Vagina (tissue), 2 donors: Measurements from ENCODE around the gene ZNF841. TPM values are rescaled to one million over a fixed set of nuclear protein-coding genes. Genes with fewer than 3 reads are reported as not detected.

Experiments
- DNase-seq, 2 donors: peaks; one replicate each; pipeline ENCODE4 v3.0.0-alpha.2; 2017; ENCODE audit errors: extremely low spot score in 2 of 2
- H3K27ac ChIP-seq: fragments of 200-600 bp; sonication (generic); one replicate; pipeline ENCODE4 v1.5.1; 2019
- H3K27me3 ChIP-seq: fragments of 200-600 bp; sonication (generic); one replicate; pipeline ENCODE4 v1.5.1; 2019
- H3K36me3 ChIP-seq, 2 donors: fragments of 200-600 bp; sonication (generic); one replicate each; pipeline ENCODE4 v1.5.1; 2017 to 2019
- H3K4me1 ChIP-seq: fragments of 200-600 bp; sonication (generic); one replicate; pipeline ENCODE4 v1.5.1; 2019
- H3K4me3 ChIP-seq, 2 donors: fragments of 200-600 bp; sonication (generic); 1 replicate in 1 of 2; 2 replicates in 1 of 2; pipeline ENCODE4 v1.5.1; 2016 to 2019
- H3K9me3 ChIP-seq: fragments of 200-600 bp; sonication (generic); one replicate; pipeline ENCODE4 v1.5.1; 2019
- CTCF ChIP-seq, 3 experiments: fragments of 450-650 bp in 2 of 3; fragments of 200-600 bp in 1 of 3; sonication (generic) in 1 of 3; IDR thresholded peaks; one replicate each; pipeline ENCODE4 v1.5.1; 2017 to 2019; ENCODE audit warnings: antibody characterized with exemption in 3 of 3, mild to moderate bottlenecking in 2 of 3, moderate library complexity in 2 of 3
- POLR2A ChIP-seq, 2 donors: fragments of 450-650 bp; IDR thresholded peaks; one replicate each; pipeline ENCODE4 v1.6.1; 2017; ENCODE audit warnings: antibody characterized with exemption in 2 of 2, mild to moderate bottlenecking in 2 of 2, moderate library complexity in 2 of 2
- POLR2AphosphoS5 ChIP-seq, 2 donors: sonication (generic); formaldehyde crosslinking; IDR thresholded peaks; one replicate each; pipeline ENCODE4 v1.9.0; 2017; ENCODE audit warnings: antibody characterized with exemption in 2 of 2, mild to moderate bottlenecking in 2 of 2, low read depth in 1 of 2; ENCODE audit not compliant: insufficient read depth in 1 of 2
- intact Hi-C: fragments of 100-400 bp; cut with DNase I; formaldehyde crosslinking; loops from one replicate; pipeline ENCODE4 v1.15.1; 2023
- total RNA-seq: library from RNA; depleted of rRNA; stranded (reverse); fragments of >200 nt; gene quantifications from one replicate; pipeline ENCODE4 v1.2.3, GENCODE V29; 2016

Gene ZNF841
- total RNA-seq, 1 donor from 2014 or later: 24.1 TPM

DNA sequence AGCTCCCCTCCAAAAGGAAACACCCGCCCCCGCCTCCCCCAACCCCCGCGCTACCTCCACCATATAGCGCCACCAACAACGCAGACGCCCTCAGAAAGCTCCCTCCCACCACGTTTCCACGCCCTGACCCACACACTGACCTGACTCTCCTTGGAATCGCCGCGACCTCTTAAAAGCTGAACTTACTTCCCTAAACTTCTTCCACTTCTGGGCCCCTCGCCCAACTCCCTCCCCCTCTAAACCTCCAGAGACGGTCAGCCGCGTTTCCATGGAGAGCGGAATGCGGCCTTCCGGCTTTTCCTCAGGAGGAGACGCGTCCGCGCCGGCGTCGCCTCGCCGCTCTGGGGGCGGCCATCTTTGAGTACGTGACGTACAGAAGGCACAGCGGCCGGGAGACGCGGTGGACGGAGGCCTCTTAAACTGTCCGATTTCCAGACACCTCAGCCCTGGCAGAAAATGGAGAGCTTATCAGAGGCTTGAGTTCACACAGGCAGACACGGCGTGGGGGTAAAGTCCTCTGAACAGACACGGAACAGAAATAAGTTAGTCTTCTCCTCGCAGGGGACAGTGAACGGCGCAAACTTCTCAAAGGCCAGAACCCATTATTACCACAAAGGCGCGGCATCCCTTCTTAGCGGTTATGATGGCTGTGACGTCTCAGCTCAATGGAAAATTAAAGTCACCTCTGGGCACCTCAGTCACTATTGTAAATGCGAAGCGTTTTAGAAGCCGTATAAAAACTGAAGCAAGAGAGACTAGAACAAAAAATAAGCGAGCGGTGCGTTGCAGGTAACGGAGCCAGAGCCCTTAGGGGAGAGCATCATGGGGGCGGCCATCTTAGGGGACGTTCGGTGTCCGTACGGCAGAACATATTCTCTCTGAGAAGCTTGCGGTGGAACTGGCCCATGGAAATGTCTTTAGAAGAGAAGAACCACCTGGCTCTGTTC is 46.7 kb downstream of the ZNF841 start, which contains the start of gene ZNF432:
Gene ZNF432 (minus strand): TSS at position 284 of the 947 bp plus-strand sequence. CDS start 1,970 bp downstream, outside the sequence.
- Histone ChIP-seq H3K4me1 (peaks cover 6% of the 10 kb centered on the region), H3K27ac (peak within 1 kb of the TSS; percentile 85), H3K4me3 (peak within 1 kb of the TSS; percentile 55 to 75), H3K27me3 (no peaks in the 10 kb centered on the region), H3K36me3 (peaks cover 0 to 41% of the 10 kb centered on the region in 2 donors), H3K9me3 (peaks cover 4% of the 10 kb centered on the region)
- DNase-seq: peak in 1 of 2 donors; percentile 94
- intact Hi-C loops: no loop called here
- TF ChIP-seq CTCF (IDR thresholded peaks at IDR 0.05) (no peak), POLR2A (IDR thresholded peaks at IDR 0.05) (peak in 1 of 2 donors; percentile 21), POLR2AphosphoS5 (IDR thresholded peaks at IDR 0.05; ENCODE audit: insufficient read depth in 1 of 2, low read depth in 1 of 2) (peak; percentile 83 to 86)

- H3K9me3 ChIP-seq: peaks cover 73% of the 10 kb centered on the region
Observed at GRCh38 chr19:52039169-52039568, 56.4 kb downstream of the ZNF841 start.

DNA sequence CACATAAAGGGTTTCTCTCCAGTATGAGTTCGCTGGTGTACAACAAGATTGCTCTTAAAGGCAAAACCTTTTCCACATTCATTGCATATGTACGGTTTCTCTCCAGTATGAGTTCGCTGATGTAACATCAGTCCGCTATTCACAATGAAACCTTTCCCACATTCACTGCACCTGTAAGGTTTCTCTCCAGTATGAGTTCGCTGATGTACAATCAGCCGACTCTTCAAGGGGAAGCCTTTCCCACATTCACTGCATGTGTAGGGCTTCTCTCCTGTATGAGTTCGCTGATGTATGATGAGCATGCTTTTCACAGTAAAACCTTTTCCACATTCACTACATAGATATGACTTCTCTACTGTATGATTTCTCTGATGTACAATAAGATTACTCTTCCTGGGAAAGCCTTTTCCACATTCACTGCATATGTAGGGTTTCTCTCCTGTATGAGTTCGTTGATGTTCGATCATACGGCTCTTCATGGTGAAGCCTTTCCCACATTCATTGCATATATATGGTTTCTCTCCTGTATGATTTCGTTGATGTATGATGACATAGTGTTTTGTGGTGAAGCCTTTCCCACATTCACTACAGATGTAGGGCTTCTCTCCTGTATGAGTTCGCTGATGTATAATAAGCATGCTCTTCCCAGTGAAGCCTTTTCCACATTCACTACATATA is 61.4 kb downstream of the ZNF841 start:
- H3K36me3 ChIP-seq: peaks cover 10 to 73% of the 10 kb centered on the region in 2 donors
- H3K9me3 ChIP-seq: peaks cover 80% of the 10 kb centered on the region
- DNase-seq: no peak

More at GRCh38 chr19:52039169-52039568, 56.4 kb downstream of the ZNF841 start:
- no peak for TF ChIP-seq POLR2A (IDR thresholded peaks at IDR 0.05)
- TF ChIP-seq POLR2AphosphoS5 (IDR thresholded peaks at IDR 0.05; ENCODE audit: insufficient read depth in 1 of 2, low read depth in 1 of 2): no peak
- TF ChIP-seq CTCF (IDR thresholded peaks at IDR 0.05): no peak
- Histone ChIP-seq H3K4me1 (no peaks in the 10 kb centered on the region), H3K36me3 (peaks cover 29 to 97% of the 10 kb centered on the region in 2 donors), H3K4me3 (no peak overlapping the region), H3K27me3 (no peaks in the 10 kb centered on the region), H3K27ac (no peak overlapping the region)
- no peak for DNase-seq
- intact Hi-C loops: no loop called here

GRCh38 chr19:52028780-52029123 is 66.8 kb downstream of the ZNF841 start:
- Histone ChIP-seq H3K36me3 (peaks cover 3 to 44% of the 10 kb centered on the region in 2 donors), H3K4me3 (peak overlapping the region; percentile 77 to 84), H3K27me3 (no peaks in the 10 kb centered on the region), H3K27ac (peak overlapping the region; percentile 92), H3K9me3 (peaks cover 39% of the 10 kb centered on the region), H3K4me1 (peaks cover 27% of the 10 kb centered on the region)
- TF ChIP-seq CTCF (IDR thresholded peaks at IDR 0.05) (no peak), POLR2A (IDR thresholded peaks at IDR 0.05) (no peak), POLR2AphosphoS5 (IDR thresholded peaks at IDR 0.05; ENCODE audit: insufficient read depth in 1 of 2, low read depth in 1 of 2) (no peak)
- DNase-seq: no peak
- intact Hi-C loops: no loop called here

More for the DNA sequence above, 61.4 kb downstream of the ZNF841 start:
- Histone ChIP-seq H3K4me3 (no peak overlapping the region), H3K27me3 (no peaks in the 10 kb centered on the region), H3K27ac (no peak overlapping the region), H3K4me1 (peaks cover under 1% of the 10 kb centered on the region)
- intact Hi-C loops: no loop called here
- TF ChIP-seq POLR2A (IDR thresholded peaks at IDR 0.05) (no peak), CTCF (IDR thresholded peaks at IDR 0.05) (no peak), POLR2AphosphoS5 (IDR thresholded peaks at IDR 0.05; ENCODE audit: insufficient read depth in 1 of 2, low read depth in 1 of 2) (no peak)
